ENCODE results near the gene RRP15.

Gene RRP15

DNA sequence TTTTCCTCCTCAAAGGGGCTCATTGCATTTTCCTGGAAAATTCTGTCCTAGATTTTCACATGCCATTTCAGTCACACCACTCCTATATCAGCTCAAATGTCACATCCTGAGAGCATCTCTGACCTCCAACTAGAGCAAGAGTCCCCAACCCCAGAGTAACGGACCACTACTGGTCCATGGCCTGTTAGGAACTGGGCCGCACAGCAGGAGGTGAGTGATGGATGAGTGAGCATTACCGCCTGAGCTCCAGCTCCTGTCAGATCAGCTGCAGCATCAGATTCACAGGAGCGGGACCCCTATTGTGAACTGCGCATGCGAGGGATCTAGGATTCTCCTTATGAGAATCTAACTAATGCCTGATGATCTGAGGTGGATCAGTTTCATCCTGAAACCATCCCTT is 12.7 kb upstream of the RRP15 start:
- in situ Hi-C loops (cut with HindIII; ENCODE audit: low sequenced_read_pairs), result no loop called here
- H3K4me3 ChIP-seq (ENCODE audit: low read depth, low read length), result no peak overlapping the region
- TF ChIP-seq, protein P1, sequence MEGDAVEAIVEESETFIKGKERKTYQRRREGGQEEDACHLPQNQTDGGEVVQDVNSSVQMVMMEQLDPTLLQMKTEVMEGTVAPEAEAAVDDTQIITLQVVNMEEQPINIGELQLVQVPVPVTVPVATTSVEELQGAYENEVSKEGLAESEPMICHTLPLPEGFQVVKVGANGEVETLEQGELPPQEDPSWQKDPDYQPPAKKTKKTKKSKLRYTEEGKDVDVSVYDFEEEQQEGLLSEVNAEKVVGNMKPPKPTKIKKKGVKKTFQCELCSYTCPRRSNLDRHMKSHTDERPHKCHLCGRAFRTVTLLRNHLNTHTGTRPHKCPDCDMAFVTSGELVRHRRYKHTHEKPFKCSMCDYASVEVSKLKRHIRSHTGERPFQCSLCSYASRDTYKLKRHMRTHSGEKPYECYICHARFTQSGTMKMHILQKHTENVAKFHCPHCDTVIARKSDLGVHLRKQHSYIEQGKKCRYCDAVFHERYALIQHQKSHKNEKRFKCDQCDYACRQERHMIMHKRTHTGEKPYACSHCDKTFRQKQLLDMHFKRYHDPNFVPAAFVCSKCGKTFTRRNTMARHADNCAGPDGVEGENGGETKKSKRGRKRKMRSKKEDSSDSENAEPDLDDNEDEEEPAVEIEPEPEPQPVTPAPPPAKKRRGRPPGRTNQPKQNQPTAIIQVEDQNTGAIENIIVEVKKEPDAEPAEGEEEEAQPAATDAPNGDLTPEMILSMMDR (IDR thresholded peaks at IDR 0.05; ENCODE audit: low read depth, low read length), result no peak
- no peak for DNase-seq (ENCODE audit: low read depth, low spot score)

DNA sequence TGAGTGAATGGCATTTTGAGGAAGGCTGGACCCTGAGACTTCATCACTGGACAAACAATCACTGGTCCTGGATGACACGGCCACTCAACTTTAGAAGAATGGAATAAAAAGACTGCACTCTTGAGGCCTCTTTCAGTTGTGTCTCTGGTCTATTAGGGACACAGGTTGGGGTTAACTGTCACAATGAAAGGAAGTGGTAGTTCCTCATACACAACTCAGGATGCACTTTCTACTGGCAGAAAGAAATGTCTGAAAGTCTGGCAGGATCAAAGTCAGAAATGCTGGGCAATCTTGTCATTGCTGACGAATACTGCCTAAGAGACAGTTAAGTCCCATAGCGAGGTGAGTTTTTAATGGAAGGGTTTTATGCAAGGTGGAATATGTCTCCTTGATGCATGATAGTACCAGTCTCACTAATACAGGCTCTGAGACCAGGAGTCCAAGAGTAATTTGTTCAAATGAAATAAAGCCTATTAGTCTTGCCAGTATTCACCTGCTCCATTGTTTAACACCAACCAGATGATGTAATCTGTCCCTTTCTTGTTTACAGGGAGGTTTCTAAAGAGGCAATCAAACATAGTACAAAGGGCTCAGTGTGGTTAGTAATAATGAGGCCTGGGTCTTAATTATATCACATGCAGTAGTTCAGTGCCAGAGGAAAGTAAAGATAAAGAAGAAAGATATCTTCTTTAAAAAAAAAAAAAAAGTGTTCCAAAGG is 11.2 kb upstream of the RRP15 start:
- no peak for DNase-seq (ENCODE audit: low read depth, low spot score)
- TF ChIP-seq, protein P1 (IDR thresholded peaks at IDR 0.05; ENCODE audit: low read depth, low read length), result no peak
- H3K4me3 ChIP-seq (ENCODE audit: low read depth, low read length), result no peak overlapping the region
- in situ Hi-C loops (cut with HindIII; ENCODE audit: low sequenced_read_pairs), result no loop called here

- in situ Hi-C loops (cut with HindIII; ENCODE audit: low sequenced_read_pairs), result no loop called here
- no peak overlapping the region for H3K4me3 ChIP-seq (ENCODE audit: low read depth, low read length)
- DNase-seq (ENCODE audit: low read depth, low spot score), result no peak
- TF ChIP-seq, protein P1 (IDR thresholded peaks at IDR 0.05; ENCODE audit: low read depth, low read length), result no peak
Measured at GRCh38 chr1:218274511-218274910, 10.6 kb upstream of the RRP15 start.

DNA sequence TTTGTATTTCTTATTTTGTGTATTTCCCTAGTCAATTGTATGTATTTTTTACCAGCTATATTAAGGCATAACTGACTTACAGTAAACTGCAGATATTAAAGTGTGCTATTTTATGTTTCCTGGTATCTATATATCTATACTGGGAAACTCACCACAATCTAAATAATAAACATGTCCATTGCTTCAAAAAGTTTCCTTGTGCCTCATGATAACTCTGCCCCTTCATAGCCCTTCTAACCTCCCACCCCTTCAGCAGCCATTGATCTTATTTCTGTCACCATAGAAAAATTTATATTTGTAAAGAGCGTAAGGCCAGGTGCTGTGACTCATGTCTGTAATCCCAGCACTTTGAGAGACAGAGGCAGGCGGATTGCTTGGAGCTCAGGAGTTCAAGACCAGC is 9.3 kb upstream of the RRP15 start:
- H3K4me3 ChIP-seq (ENCODE audit: low read depth, low read length), result no peak overlapping the region
- in situ Hi-C loops (cut with HindIII; ENCODE audit: low sequenced_read_pairs), result no loop called here
- TF ChIP-seq, protein P1 (IDR thresholded peaks at IDR 0.05; ENCODE audit: low read depth, low read length), result no peak

GRCh38 chr1:218281285-218281684 is 3.8 kb upstream of the RRP15 start:
- TF ChIP-seq, protein P1 (IDR thresholded peaks at IDR 0.05; ENCODE audit: low read depth, low read length), result no peak
- no peak for DNase-seq (ENCODE audit: low read depth, low spot score)
- in situ Hi-C loops (cut with HindIII; ENCODE audit: low sequenced_read_pairs), result no loop called here
- H3K4me3 ChIP-seq (ENCODE audit: low read depth, low read length), result no peak overlapping the region

More for the DNA sequence above, 9.3 kb upstream of the RRP15 start:
- DNase-seq (ENCODE audit: low read depth, low spot score), result no peak

GRCh38 chr1:218284377-218284916 is 646 bp upstream of the RRP15 start:
- peak overlapping the region; percentile 95 for H3K4me3 ChIP-seq (ENCODE audit: low read depth, low read length)
- in situ Hi-C loops (cut with HindIII; ENCODE audit: low sequenced_read_pairs), result no loop called here
- TF ChIP-seq, protein P1 (IDR thresholded peaks at IDR 0.05; ENCODE audit: low read depth, low read length), result no peak
- DNase-seq (ENCODE audit: low read depth, low spot score), result no peak

Measured in astrocyte of the spinal cord (primary cell).